ENCODE results near the gene UPK3BL2. TPM values are rescaled to one million over a fixed set of nuclear protein-coding genes. Genes with fewer than 3 reads are reported as not detected.
"Not testable (repeated sequence)": the region's sequence is repeated elsewhere in the genome, so short reads cannot be mapped to it uniquely, and the experiment has no call there.

The UPK3BL2 gene
- total RNA-seq, 1 donor from 2014 or later: 9.8 TPM

DNA sequence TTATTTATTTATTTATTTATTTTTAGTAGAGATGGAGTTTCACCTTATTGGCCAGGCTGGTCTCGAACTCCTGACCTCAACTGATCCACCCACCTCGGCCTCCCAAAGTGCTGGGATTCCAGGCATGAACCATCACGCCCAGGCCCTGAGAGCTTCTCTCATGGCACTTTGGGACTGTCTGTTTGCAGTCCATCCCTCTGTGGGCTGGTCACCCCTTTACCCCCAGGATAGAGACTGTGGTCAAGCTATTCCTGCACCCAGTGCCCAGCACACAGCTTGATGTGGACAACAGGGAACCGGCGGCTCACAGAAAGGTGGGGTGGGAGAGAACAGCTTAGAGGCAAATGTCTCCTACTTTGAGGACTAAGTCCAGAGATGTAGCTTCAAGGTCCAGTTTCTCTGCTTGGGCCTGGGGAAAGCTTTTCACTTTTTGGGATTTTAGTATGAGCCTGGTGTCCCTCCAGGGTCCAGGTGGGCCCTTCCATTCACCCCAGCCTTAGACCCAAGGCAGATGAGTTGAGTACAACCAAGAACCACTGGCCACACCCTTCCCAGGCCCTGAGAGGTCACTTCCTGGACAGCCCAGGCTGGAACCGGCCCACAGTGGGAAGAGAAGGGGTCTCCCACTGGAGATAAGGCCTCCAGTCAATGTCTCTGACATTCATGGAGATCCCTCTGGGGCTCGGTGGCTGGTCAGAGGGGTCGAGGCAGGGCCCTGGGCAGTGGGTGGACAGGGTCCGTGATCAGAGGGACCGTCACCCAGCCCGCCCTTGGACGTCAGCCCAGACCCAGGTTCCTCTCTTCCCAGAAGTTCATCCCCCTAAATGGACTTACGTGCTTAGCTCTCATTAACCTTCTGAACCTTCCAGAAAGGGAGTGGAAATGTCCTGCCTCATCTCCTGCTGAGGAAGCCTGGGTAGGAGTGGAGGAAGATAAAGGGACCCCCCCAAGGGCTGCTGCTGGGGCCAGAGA, 15.4 kb downstream of the UPK3BL2 start:
- intact Hi-C loops (cut with DNase I); H3K36me3 ChIP-seq; H3K27ac ChIP-seq; H3K4me3 ChIP-seq; DNase-seq (ENCODE audit: extremely low spot score in 2 of 2); H3K27me3 ChIP-seq; H3K4me1 ChIP-seq; H3K9me3 ChIP-seq: not testable (repeated sequence)

DNA sequence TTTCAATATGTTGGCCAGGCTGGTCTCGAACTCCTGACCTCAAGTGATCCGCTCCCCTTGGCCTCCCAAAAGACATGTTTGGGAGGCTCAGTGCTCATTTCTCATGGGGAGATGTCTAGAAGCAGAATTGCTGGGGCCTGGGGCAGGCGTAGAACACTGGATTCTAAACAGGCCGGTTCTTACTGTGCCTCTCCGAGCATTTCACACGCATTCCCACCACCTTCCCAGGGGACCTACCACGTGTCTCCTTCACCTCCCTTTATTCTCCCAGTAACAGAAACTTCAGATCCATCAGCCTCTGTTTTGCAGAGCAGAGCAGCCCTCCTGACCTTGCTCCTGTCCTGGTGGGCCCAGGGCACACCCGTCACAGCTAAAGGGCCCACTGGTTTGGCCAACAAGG, 16.3 kb downstream of the UPK3BL2 start:
- DNase-seq (ENCODE audit: extremely low spot score in 2 of 2); intact Hi-C loops (cut with DNase I); H3K9me3 ChIP-seq; H3K4me3 ChIP-seq; H3K27ac ChIP-seq; H3K27me3 ChIP-seq; H3K4me1 ChIP-seq; H3K36me3 ChIP-seq: not testable (repeated sequence)

- H3K9me3 ChIP-seq; H3K4me3 ChIP-seq; intact Hi-C loops (cut with DNase I); DNase-seq (ENCODE audit: extremely low spot score in 2 of 2); H3K36me3 ChIP-seq; H3K4me1 ChIP-seq; H3K27me3 ChIP-seq; H3K27ac ChIP-seq: not testable (repeated sequence)
These were observed 18.7 kb downstream of the UPK3BL2 start for GRCh38 chr7:102524803-102525202.

GRCh38 chr7:102520797-102521196, 22.7 kb downstream of the UPK3BL2 start:
- H3K27ac ChIP-seq; H3K4me3 ChIP-seq; H3K36me3 ChIP-seq; H3K27me3 ChIP-seq; intact Hi-C loops (cut with DNase I); H3K4me1 ChIP-seq; H3K9me3 ChIP-seq; DNase-seq (ENCODE audit: extremely low spot score in 2 of 2): not testable (repeated sequence)

- H3K4me1 ChIP-seq; H3K27ac ChIP-seq; intact Hi-C loops (cut with DNase I); H3K9me3 ChIP-seq; H3K27me3 ChIP-seq; DNase-seq (ENCODE audit: extremely low spot score in 2 of 2); H3K36me3 ChIP-seq; H3K4me3 ChIP-seq: not testable (repeated sequence)
These were observed 25.8 kb downstream of the UPK3BL2 start, which contains the start of gene RASA4B for GRCh38 chr7:102517550-102518147. TSS of gene RASA4B (minus strand) at chr7:102517777. CDS start at chr7:102517710, 67 bp downstream.

DNA sequence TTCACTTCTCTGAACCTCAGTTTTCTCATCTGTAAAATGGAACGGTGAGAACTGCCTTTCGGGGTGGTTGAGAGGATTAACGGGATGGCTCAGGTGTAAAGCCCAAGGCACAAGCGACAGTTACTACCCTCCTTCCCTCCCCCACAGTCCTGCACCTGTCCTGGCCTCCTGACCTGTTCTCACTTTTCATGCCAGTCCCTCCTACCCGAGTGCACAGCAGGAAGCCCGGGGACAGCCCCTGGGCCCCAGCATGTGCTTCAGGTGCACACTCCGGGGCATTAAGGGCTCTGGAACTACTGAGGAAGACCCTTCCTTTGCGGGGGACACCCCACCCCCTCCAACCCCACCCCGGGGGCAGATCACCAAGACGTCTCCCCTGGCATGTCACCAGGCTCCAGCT, 26.5 kb downstream of the UPK3BL2 start:
- H3K4me1 ChIP-seq; H3K4me3 ChIP-seq; intact Hi-C loops (cut with DNase I); DNase-seq (ENCODE audit: extremely low spot score in 2 of 2); H3K27me3 ChIP-seq; H3K27ac ChIP-seq; H3K9me3 ChIP-seq; H3K36me3 ChIP-seq: not testable (repeated sequence)

GRCh38 chr7:102515889-102516288, 27.6 kb downstream of the UPK3BL2 start:
- H3K27ac ChIP-seq; DNase-seq (ENCODE audit: extremely low spot score in 2 of 2); H3K9me3 ChIP-seq; H3K27me3 ChIP-seq; intact Hi-C loops (cut with DNase I); H3K36me3 ChIP-seq; H3K4me1 ChIP-seq; H3K4me3 ChIP-seq: not testable (repeated sequence)

- H3K27me3 ChIP-seq; H3K27ac ChIP-seq; H3K4me1 ChIP-seq; H3K4me3 ChIP-seq; H3K36me3 ChIP-seq; DNase-seq (ENCODE audit: extremely low spot score in 2 of 2); H3K9me3 ChIP-seq; intact Hi-C loops (cut with DNase I): not testable (repeated sequence)
These were observed 28.4 kb downstream of the UPK3BL2 start for GRCh38 chr7:102514881-102515721.

DNA sequence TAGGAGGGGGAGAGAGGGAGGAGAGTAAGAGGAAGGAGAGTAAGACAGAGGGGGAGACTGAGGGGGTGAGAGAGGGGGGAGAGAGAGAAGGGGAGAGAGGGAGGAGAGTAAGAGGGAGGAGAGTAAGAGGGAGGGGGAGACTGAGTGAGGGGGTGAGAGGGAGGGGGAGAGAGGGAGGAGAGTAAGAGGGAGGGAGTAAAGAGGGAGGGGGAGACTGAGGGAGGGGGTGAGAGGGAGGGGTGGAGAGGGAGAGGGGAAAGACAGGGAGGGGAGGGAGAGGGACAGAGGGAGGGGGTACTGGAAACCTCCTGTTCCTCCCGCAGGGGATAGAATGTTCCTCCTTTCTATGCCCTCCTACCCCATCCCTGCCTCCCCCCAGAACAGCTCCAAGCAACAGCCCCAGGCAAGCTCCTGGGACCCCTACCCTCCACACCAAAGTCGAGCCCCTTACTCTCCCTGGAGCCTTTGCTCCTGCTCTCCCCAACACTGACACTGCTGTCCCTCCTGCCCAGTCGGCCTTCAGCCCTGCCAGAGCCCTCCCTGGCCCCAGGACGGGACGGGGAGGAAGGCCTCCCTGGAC, 30.8 kb downstream of the UPK3BL2 start:
- DNase-seq (ENCODE audit: extremely low spot score in 2 of 2): peak; percentile 91
- intact Hi-C loops (cut with DNase I); H3K27me3 ChIP-seq; H3K4me1 ChIP-seq; H3K36me3 ChIP-seq; H3K9me3 ChIP-seq: not testable (repeated sequence)
- Histone ChIP-seq H3K4me3 (peak overlapping the region; percentile 24 to 46), H3K27ac (peak overlapping the region; percentile 90)

DNA sequence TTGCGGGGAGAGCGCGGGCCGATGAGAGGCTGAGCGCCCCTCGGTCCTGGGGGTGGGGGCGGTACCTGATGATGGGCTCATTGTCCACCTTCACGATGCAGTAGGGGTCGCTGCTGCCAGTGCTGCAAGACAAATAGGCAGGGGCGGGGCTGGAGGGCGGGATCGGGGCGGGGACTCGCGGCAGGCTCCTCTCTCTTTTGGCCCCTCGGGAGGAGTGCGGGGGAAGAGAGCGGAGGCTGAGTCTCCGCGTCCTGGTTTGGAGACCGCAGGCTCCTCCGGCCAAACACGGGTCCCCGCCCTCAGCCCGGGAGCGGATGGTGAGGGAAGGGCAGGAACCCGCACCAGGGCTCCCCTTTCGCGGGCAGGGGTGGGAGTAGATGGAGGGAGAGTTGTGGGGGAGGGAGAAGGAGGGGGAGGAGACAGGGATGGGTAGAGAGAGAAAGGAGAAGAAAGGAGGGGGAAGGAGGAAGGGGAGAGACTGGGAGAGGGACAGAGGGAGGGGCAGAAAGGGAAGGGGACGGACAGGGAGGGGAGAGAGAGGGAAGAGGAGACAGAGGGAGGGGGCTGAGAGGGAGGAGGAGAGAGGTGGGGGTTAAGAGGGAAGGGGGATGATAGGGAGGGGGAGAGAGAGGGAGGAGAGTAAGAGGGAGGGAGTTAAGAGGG, 31.5 kb downstream of the UPK3BL2 start:
- H3K4me3 ChIP-seq; H3K9me3 ChIP-seq; H3K4me1 ChIP-seq; DNase-seq (ENCODE audit: extremely low spot score in 2 of 2); H3K27me3 ChIP-seq; H3K36me3 ChIP-seq; intact Hi-C loops (cut with DNase I); H3K27ac ChIP-seq: not testable (repeated sequence)

GRCh38 chr7:102510575-102510974, 32.9 kb downstream of the UPK3BL2 start:
- H3K27ac ChIP-seq; H3K4me3 ChIP-seq; intact Hi-C loops (cut with DNase I); H3K36me3 ChIP-seq; H3K4me1 ChIP-seq; H3K9me3 ChIP-seq; H3K27me3 ChIP-seq; DNase-seq (ENCODE audit: extremely low spot score in 2 of 2): not testable (repeated sequence)

GRCh38 chr7:102507410-102508088, 35.9 kb downstream of the UPK3BL2 start:
- H3K4me3 ChIP-seq; H3K27me3 ChIP-seq; intact Hi-C loops (cut with DNase I); DNase-seq (ENCODE audit: extremely low spot score in 2 of 2); H3K36me3 ChIP-seq; H3K27ac ChIP-seq; H3K4me1 ChIP-seq; H3K9me3 ChIP-seq: not testable (repeated sequence)

All from vagina (tissue), 2 donors.